GM12872 (cell line): ENCODE results near the gene TMPRSS13.

Source experiments
- CTCF ChIP-seq: IDR thresholded peaks from 3 replicates; pipeline ENCODE4 v1.5.1; 2011; ENCODE audit warnings: low read depth, mild to moderate bottlenecking, low read length, moderate library complexity; ENCODE audit not compliant: insufficient read depth

The TMPRSS13 gene

GRCh38 chr11:117934526-117935307 lies 5.5 kb upstream of the TMPRSS13 start:
- no peak for TF ChIP-seq CTCF

- no peak; the same call in 2 of the 3 replicates for TF ChIP-seq CTCF
Measured at GRCh38 chr11:117933930-117934329, 4.7 kb upstream of the TMPRSS13 start.

- no peak for TF ChIP-seq CTCF
Measured at GRCh38 chr11:117933475-117933874, 4.3 kb upstream of the TMPRSS13 start.

- no peak for TF ChIP-seq CTCF
Measured at GRCh38 chr11:117932947-117933346, 3.7 kb upstream of the TMPRSS13 start.

- no peak for TF ChIP-seq CTCF
Measured at GRCh38 chr11:117932426-117932825, 3.2 kb upstream of the TMPRSS13 start.

- no peak for TF ChIP-seq CTCF
Measured at GRCh38 chr11:117931971-117932370, 2.8 kb upstream of the TMPRSS13 start.

- TF ChIP-seq CTCF = no peak
Measured at GRCh38 chr11:117931331-117931950, 2.2 kb upstream of the TMPRSS13 start.
